GM23248 (cell line): Measurements from ENCODE around the gene HOXC12. TPM values are rescaled to one million over a fixed set of nuclear protein-coding genes. Genes with fewer than 3 reads are reported as not detected.

Experiments
- DNase-seq: peaks from one replicate; pipeline ENCODE4 v3.0.0-alpha.2; 2015
- H2AFZ ChIP-seq: fragments of 200-600 bp; sonication (generic); 2 replicates; pipeline ENCODE4 v1.6.1; 2016; ENCODE audit warnings: antibody characterized with exemption
- H3F3A ChIP-seq: fragments of 200-600 bp; sonication (generic); 2 replicates; pipeline ENCODE4 v1.6.1; 2016; ENCODE audit warnings: mild to moderate bottlenecking, antibody characterized with exemption, mixed run types; ENCODE audit not compliant: insufficient read depth
- H3K27ac ChIP-seq: fragments of 200-600 bp; sonication (generic); 2 replicates; pipeline ENCODE4 v1.5.1; 2016; ENCODE audit warnings: mild to moderate bottlenecking
- H3K27me3 ChIP-seq: fragments of 200-600 bp; sonication (generic); replicated peaks from 2 replicates; pipeline ENCODE4 v1.6.1; 2016; ENCODE audit warnings: mild to moderate bottlenecking; ENCODE audit not compliant: insufficient read depth
- H3K36me3 ChIP-seq: fragments of 200-600 bp; sonication (generic); 2 replicates; pipeline ENCODE4 v1.6.1; 2016; ENCODE audit warnings: low read depth, mild to moderate bottlenecking
- H3K4me1 ChIP-seq: fragments of 200-600 bp; sonication (generic); 2 replicates; pipeline ENCODE4 v1.6.1; 2016; ENCODE audit warnings: mild to moderate bottlenecking; ENCODE audit not compliant: insufficient read depth
- H3K4me2 ChIP-seq: fragments of 200-600 bp; sonication (generic); one replicate; pipeline ENCODE4 v1.6.1; 2016; ENCODE audit warnings: mild to moderate bottlenecking; ENCODE audit not compliant: unreplicated experiment
- H3K4me3 ChIP-seq: fragments of 200-600 bp; sonication (generic); 2 replicates; pipeline ENCODE4 v1.5.1; 2016; ENCODE audit warnings: mild to moderate bottlenecking
- H3K79me2 ChIP-seq: fragments of 200-600 bp; sonication (generic); 2 replicates; pipeline ENCODE4 v1.6.1; 2016; ENCODE audit warnings: mild to moderate bottlenecking; ENCODE audit not compliant: insufficient read depth
- H3K9ac ChIP-seq: fragments of 200-600 bp; sonication (generic); 2 replicates; pipeline ENCODE4 v1.6.1; 2016; ENCODE audit warnings: mild to moderate bottlenecking
- H3K9me2 ChIP-seq: fragments of 200-600 bp; sonication (generic); 2 replicates; pipeline ENCODE4 v1.6.1; 2016; ENCODE audit warnings: mixed run types, mild to moderate bottlenecking, moderate library complexity; ENCODE audit not compliant: insufficient read depth
- H3K9me3 ChIP-seq: fragments of 200-600 bp; sonication (generic); one replicate; pipeline ENCODE4 v1.6.1; 2017; ENCODE audit warnings: low read depth
- H4K20me1 ChIP-seq: fragments of 200-600 bp; sonication (generic); 2 replicates; pipeline ENCODE4 v1.6.0; 2016; ENCODE audit not compliant: insufficient read depth
- EZH2 ChIP-seq: fragments of 200-600 bp; sonication (generic); IDR thresholded peaks from 2 replicates; pipeline ENCODE4 v1.6.1; 2018; ENCODE audit warnings: antibody characterized with exemption, mild to moderate bottlenecking; ENCODE audit not compliant: insufficient read depth, poor library complexity, severe bottlenecking
- EZH2phosphoT487 ChIP-seq: fragments of 200-600 bp; sonication (generic); IDR thresholded peaks from 2 replicates; pipeline ENCODE4 v1.6.1; 2018; ENCODE audit warnings: antibody characterized with exemption, moderate library complexity, mild to moderate bottlenecking, low read depth; ENCODE audit not compliant: insufficient read depth
- WGBS, 2 experiments: methylation state at CpG; one replicate each; pipeline ENCODE4 v1.1.6; 2015 to 2017; ENCODE audit warnings: low lambda C conversion rate in 2 of 2, low coverage in 1 of 2; ENCODE audit errors: missing lambda C conversion rate in 2 of 2; 5-methylcytosine and 5-hydroxymethylcytosine counted together
- in situ Hi-C: fragments of 300-500 bp; cut with MboI; formaldehyde crosslinking; loops from 2 replicates; pipeline ENCODE4 v1.15.0; 2020
- polyA plus RNA-seq: library from polyadenylated mRNA; unstranded; fragments of >200 nt; fragmentation: Nextera tagmentation; extraction: Ambion mirVana; gene quantifications from 2 replicates; pipeline ENCODE4 v1.2.1, GENCODE V29; 2016
- total RNA-seq: library from RNA; depleted of rRNA; stranded (reverse); fragments of >200 nt; shearing (Covaris generic); gene quantifications from 2 replicates; pipeline ENCODE4 v1.2.3, GENCODE V29; 2014

HOXC12 gene
- total and polyA plus RNA-seq, 2 experiments from 2014 or later, result not detected

GRCh38 chr12:53976172-53976822 lies 21.6 kb downstream of the HOXC12 start:
- Histone ChIP-seq H3K79me2 (no peaks in the 10 kb centered on the region), H3F3A (no peaks in the 10 kb centered on the region), H3K36me3 (no peaks in the 10 kb centered on the region), H3K4me3 (no peak overlapping the region), H3K27me3 (peaks cover 99% of the 10 kb centered on the region), H4K20me1 (no peaks in the 10 kb centered on the region), H3K4me2 (no peak overlapping the region), H3K9me2 (no peaks in the 10 kb centered on the region), H3K4me1 (no peaks in the 10 kb centered on the region), H3K9me3 (no peaks in the 10 kb centered on the region), H3K9ac (no peak overlapping the region), H2AFZ (no peak overlapping the region), H3K27ac (no peak overlapping the region)
- peak; percentile 54 for TF ChIP-seq EZH2
- TF ChIP-seq EZH2phosphoT487, result no peak
- DNase-seq, result no peak
- 19% methylated on average over 21 of the region's 21 CpGs for WGBS, 2 experiments
- in situ Hi-C loops, result no loop called here

DNA sequence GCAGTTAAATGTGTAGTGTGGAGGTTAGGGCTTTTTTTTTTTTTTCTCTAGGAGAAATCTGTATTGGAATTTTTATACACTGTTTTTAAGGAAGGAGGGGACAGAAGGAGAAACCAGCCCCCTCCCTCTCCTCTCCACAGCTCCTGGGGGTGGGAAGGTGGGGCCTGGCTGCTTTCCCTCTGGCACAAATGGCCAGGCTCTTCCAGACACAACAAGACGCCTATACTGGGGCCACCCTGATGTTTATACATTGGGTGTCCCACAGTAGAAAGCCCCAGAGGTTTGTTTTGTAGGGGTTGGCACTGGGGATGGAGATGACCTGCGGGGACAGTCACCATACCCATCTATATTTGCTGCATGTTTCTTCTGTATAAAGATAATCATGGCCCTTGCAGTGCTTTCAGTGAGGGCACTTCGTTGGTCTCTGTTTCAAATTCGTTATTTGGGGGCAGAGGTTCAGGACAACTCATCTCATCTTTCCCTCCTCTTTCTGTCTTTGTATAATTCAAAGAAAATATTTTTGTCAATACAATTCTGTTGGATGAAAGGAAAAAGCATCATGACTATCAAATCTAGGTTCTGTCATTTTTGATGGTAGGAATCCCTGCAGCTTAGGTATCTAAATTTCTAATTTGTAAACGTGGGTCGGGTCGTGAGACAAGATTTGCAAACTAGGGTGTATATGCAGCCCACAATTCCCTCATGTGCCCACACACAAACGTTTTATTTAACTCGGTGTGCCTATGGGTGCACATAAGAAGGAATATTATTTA lies 22.3 kb downstream of the HOXC12 start:
- Histone ChIP-seq H3K4me3 (no peak overlapping the region), H4K20me1 (no peaks in the 10 kb centered on the region)
- in situ Hi-C loops, result no loop called here

DNA sequence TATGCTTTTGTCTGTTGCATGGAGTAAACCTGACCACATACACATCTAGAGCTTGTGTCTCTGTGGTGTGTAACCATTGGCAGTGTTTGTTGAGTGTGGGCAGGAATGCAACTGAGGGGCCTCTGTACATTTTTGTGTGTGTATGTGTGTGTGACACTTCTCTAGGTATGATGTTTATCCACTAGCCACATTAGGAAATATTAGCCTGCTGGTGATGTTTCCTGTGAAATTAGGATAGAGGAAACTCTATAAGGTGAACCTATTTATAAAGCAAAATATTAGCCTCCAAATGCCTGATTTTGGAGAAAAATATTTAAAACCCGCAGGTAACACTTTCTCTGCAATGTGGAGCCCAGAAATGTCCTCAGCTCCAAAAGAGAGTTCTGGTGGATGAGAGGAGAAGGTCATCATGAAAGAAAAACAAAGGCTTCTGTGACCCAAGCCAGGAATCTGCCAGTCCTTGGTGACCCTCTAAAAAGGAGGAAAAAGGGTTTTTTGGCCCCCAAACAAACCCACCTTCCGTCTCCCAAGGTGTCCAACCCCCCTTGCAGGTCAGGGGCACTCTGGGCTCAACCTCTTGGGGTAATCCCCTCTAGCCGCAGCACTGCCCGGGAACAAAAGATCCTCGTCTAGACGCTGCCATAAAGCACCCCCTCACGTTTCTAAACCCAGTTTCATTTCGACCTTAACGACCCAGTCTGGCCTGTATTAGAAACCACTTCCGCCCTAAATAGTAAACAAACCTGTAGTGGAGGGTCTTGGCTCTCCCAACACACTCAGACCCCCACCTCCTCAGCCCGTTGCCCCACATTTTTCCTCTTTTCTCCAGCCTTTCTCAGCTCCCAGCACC lies 23.1 kb downstream of the HOXC12 start:
- Histone ChIP-seq H3K9ac (no peak overlapping the region), H3K4me3 (no peak overlapping the region), H3K79me2 (no peaks in the 10 kb centered on the region), H4K20me1 (no peaks in the 10 kb centered on the region), H3F3A (no peaks in the 10 kb centered on the region), H3K36me3 (no peaks in the 10 kb centered on the region), H3K9me2 (no peaks in the 10 kb centered on the region), H3K27ac (no peak overlapping the region), H3K27me3 (peaks cover 99% of the 10 kb centered on the region), H3K4me1 (no peaks in the 10 kb centered on the region), H2AFZ (no peak overlapping the region), H3K4me2 (no peak overlapping the region), H3K9me3 (no peaks in the 10 kb centered on the region)
- in situ Hi-C loops, result no loop called here
- WGBS, 2 experiments, result 9 to 11% methylated on average over 11 of the region's 11 CpGs
- no peak for DNase-seq
- TF ChIP-seq EZH2 (peak; percentile 29), EZH2phosphoT487 (peak; percentile 73; the same call in 1 of the 2 replicates)

More for the DNA sequence above, 22.3 kb downstream of the HOXC12 start:
- Histone ChIP-seq H3K9me2 (no peaks in the 10 kb centered on the region), H3K4me2 (no peak overlapping the region), H3K36me3 (no peaks in the 10 kb centered on the region), H3K9me3 (no peaks in the 10 kb centered on the region), H3K4me1 (no peaks in the 10 kb centered on the region), H3K79me2 (no peaks in the 10 kb centered on the region), H3K27me3 (peaks cover 99% of the 10 kb centered on the region), H3K9ac (no peak overlapping the region), H3K27ac (no peak overlapping the region), H3F3A (no peaks in the 10 kb centered on the region), H2AFZ (no peak overlapping the region)
- DNase-seq, result no peak
- TF ChIP-seq EZH2 (no peak), EZH2phosphoT487 (no peak)
- 16 to 24% methylated on average over 9 of the region's 9 CpGs for WGBS, 2 experiments

DNA sequence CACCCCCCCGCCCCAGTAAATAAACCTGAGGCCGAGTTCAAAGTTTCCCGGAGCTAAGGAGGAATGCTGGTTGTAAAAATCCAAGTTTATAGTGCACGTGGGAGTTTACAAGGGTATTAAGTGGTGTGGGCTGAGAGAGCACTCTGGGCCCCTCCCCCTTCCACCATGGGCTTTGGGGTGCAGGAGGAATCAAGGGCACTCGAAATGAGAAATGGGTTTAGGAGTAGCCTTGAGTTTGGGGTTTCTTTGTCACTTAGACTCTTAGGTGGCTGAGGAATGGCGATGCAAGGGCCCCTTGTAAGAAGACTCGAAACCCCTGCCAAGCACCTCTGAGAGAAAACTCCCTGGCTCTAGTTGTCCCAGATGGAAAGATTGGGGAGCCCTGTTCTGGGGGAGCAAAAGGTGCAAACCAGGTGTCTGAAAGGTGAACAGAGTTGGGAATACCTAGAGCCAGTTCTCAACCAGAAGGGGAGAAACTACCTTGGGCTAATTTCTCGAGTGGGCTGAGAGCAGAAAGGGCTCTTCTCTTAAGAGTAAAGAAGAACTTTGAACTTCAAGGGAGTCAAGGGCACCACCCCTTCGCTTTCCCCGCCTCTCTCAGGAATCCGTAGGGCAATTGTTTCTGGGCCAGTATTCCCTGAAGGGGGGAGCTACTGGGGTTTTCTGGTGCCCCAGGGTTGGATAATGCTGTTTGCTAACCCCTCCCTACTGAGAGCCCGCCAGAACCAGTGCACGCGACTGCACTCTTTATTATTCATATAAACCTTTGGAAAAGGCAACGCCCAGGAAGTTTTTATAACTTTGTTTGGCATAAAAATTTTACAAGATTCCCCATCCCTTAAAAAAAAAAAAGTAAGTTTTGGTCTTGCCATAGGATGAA lies 24.0 kb downstream of the HOXC12 start:
- Histone ChIP-seq H3K4me1 (no peaks in the 10 kb centered on the region), H3K79me2 (no peaks in the 10 kb centered on the region), H3K36me3 (no peaks in the 10 kb centered on the region), H3K27me3 (peaks cover 99% of the 10 kb centered on the region), H3K4me3 (no peak overlapping the region), H3K9me2 (no peaks in the 10 kb centered on the region), H2AFZ (no peak overlapping the region), H3K9me3 (no peaks in the 10 kb centered on the region), H4K20me1 (no peaks in the 10 kb centered on the region), H3K9ac (no peak overlapping the region), H3K4me2 (no peak overlapping the region), H3K27ac (no peak overlapping the region), H3F3A (no peaks in the 10 kb centered on the region)
- DNase-seq, result no peak
- in situ Hi-C loops, result no loop called here
- 9 to 16% methylated on average over 15 of the region's 15 CpGs for WGBS, 2 experiments
- TF ChIP-seq EZH2 (no peak), EZH2phosphoT487 (no peak)
